ENCODE results near the gene HPSE2.
"Not testable (repeated sequence)": the region's sequence is repeated elsewhere in the genome, so short reads cannot be mapped to it uniquely, and the experiment has no call there.

The HPSE2 gene

DNA sequence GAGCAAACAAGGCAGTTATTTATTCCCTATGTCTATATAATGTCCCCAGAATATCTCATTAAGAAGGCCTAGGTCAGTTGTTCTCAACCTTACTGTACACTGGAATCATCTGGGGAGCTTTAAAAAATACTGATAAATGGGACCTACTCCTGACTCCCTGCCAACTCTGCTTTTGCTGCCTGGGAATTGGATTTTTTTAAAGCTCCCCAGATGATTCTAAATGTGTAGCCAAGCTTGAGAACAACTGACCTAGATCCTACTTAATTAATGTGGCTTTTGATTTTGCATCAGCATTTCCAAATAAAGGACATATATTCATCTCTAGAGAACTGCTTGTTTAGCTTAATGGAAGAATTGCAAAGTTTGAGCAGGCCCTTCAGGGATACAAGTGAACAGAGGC, 697.2 kb downstream of the HPSE2 start:
- no peak for DNase-seq

DNA sequence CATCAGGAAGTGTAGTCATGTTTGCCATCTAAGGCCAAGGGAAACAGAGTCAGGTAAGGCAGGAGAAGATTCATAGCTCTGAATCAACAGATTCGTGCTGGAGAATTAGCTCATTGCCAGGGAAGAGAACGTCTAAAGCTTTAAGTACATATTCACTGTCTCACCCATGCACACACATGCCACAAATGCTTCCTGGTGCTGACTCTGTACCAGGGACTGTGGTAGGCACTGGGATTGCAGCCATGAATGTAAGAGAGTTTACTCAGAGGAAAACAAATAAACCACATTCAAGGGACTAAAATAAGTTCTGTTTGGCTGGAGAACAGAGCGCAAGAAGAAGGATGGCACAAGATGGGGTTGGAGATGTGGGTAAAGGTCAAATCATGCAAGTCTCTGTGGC, 699.1 kb downstream of the HPSE2 start:
- no peak for DNase-seq

DNA sequence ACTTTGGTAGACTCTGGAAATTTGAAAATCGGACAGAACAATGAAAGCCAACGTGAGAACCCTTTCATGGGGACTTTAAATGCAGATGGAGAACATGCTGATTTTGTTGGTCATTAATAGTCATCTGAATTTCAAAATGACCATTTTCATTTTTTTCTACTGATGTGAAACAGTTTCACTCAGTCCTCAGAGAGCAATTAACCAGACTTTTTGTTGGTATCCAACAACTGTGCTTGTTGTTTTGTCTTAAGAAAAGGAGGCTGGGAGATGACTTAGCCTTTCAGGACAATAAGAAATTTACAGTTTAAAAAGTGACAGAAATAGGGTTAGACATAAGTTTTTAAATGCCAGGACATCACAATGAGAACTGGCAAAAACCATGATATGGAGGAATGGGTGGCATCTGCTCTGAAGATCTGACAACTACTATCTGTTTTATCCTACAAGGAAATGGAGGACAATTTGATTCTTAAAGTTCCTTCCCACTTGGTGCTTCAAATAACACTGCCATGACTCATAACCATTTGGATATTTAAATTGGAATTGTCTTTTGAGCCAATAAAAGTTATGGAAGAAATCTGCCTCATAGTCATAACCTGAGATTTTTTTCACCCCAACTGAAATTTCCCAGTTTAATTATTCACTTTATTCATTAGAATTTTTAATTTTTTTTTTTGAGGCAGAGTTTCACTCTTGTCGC, 701.8 kb downstream of the HPSE2 start:
- DNase-seq = no peak

DNA sequence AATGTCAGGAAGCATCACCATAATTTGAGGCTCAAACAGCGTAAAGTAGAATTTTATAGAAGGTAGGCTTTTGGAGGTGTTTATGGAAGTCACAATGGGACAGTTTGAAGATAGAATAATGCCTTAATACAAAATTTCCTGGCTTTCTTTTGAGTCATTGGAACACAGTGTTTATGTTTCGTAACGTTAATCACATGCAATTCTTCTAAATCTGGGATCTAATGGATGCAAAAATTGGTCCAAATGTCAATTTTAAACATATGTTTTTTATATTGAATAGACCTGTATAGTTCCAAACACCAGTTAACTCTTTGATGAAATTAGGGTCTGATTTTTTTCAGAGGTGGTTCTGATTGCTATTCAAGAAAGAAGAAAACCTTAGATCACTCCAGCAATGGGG, 702.4 kb downstream of the HPSE2 start:
- no peak for DNase-seq

DNA sequence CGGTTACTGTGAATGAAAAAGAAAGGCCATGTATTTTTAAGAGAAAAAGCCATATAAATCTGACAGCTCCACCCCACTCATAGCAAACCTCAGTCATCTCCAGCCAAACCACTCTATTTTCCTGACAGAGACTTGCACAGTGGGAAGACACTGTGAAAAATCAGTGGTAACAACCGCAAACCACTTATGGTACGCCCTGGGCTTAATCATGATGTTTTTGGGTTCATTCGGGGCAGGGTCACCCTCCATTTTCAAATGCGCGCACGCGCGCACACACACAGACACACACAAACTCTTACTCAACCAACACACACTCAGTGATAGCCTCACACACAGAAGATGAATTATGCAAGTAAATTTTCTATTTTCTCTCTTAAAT, 706.9 kb downstream of the HPSE2 start:
- no peak for DNase-seq

DNA sequence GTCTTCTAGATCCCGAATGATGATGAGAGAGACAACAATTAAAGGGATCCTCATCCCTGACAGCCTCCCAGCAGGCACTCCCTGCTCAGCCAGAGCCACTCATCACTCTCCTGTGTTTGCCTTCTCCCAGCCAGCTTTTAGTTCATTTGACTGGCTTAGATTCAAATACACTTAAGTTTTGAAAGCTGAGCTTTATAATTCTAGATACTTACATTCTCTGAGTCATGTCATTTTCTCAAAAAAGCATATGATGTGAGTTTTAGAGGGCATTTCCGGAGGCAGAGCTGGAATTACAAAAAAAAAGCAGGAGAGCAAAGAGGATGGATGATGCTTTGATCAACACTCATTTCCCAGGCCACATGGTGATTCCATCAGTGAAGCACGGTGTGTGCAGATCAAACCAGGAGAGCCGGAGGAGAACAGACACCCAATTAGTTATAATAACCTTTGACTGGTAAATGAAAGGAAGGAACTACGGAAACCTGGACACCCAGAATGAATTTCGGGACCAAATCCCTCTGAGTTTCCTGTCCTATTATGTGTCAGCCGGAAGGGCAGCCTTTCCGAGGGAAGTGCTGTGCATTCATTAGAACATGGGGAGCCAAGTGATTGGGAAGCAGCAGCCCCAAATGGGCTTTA, 707.4 kb downstream of the HPSE2 start:
- DNase-seq = no peak

DNA sequence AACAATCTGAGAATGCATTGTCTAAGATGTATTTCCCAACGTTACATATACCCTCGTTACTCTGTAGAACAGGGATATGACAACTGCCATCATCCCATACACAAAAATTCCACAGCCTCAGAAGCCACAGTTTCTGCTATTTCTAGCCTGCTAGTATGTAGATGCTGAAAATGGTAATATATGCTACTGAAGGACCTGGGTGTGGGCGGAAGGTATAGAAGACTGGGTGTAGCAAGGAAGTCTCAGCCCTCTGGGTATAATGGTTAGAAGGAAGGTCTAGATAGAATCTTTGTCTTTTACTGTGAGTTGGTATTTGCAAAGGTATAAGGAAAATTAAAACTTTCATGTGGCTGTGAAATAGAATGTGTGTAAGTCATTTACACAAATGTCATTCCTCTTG, 709.7 kb downstream of the HPSE2 start:
- DNase-seq = no peak

DNA sequence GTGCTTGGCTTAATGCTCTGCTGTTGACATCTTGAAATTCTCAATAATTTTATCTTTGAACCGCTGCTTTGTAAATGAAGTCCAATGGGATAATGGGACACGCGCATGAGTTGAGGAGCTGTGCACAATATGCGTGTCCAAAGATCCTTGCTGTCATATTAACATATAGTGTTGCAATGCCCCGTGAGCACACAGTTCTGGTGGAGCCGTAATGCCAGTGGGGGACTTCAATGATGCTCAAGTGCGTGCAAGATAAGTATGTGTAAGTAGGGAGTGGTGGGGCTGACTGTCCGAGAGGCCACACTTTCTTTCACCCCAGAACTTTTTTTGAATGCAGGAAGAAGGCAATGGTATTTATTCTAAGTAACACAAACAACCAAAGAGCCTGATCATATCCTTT, 711.5 kb downstream of the HPSE2 start:
- DNase-seq = no peak

DNA sequence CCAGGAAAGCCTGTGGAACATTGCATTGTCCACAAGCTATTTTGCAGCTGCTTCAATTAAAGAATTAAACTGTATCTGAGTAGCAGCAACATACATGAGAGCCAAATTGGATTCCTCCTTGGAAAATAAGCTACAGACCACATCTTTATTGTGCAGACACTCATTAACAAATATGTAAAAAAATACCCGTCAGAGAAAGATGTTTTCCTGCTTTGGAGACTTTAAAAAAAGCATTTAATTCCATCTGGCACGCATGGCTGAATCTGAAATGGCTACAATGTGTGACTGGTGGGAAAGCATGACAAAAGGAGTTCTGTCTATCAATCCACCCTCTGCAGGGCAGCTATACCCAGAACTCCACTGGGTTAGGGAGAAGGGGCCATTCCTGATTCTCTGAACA, 715.8 kb downstream of the HPSE2 start:
- DNase-seq = no peak

DNA sequence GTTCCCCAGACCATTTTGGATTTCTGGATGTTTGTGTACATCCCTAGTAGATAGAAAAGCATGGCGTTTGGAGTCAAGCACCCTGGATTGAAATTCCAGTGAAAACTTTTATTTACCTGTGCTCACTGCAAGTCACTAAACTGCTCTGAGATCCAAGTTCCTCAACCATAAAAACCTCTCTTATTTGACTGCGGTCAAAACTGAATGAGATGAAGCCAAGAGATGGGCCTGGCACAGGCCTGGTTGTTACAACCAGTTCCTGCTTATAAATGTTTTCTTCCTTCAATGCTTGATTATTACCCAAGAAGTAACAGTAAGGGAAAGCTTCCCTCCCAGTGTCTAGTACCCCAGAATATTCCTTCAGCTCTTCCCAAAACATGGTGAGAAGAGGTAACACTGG, 718.0 kb downstream of the HPSE2 start:
- DNase-seq = no peak

DNA sequence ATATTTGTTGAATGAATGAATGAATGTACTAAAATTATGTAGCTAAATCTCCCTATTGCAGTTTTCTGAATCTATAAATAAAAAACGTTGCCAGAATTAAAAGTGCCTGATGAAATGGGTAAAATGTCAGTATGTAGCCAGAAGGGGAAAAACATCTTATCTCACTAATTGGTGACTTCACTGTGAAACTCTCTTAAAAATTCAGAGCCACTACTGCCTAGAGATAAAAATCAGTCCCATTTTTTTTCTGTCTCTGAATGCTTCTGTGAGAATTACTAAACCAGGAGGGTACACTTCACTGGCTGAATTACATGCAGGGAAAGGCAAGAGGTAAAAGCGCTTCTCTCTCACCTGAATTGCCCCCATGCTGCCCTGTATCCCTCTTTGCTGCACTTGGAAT, 719.3 kb downstream of the HPSE2 start:
- DNase-seq = no peak

DNA sequence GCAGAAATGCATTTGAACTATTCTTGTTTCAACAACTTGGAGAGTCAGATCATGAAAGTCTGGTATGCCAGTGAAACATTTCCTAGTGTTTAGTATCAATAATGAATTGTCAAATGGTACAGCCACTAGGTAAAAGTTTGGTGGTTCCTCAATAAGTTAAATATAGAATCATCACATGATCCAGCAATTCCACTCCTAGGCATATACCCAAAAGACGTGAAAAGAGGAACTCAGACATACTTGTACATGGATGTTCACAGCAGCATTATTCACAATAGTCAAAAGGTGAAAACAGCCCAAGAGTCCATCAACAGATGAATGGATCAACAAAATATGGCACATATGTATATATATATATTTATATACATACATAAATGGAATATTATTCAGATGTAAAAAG, 721.9 kb downstream of the HPSE2 start:
- DNase-seq = no peak

DNA sequence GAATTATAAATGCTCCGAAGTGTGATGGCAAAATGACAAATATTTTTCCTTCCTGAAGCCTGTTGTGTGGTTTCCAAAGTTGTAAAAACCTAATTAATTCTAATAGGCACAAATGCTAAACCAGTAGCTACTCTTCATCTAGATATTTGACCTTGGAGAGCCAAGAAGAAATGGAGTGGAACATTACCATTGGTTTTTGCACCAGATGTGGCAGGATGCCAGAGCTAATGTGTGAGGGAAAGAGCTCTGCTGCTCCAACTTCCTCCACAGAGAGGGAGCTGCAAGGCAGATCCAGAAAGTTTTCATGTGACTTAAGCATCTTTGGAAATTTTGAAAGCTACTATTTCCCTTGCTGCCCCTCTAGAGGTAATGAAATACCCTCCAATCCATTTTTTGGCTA, 723.8 kb downstream of the HPSE2 start:
- no peak for DNase-seq

DNA sequence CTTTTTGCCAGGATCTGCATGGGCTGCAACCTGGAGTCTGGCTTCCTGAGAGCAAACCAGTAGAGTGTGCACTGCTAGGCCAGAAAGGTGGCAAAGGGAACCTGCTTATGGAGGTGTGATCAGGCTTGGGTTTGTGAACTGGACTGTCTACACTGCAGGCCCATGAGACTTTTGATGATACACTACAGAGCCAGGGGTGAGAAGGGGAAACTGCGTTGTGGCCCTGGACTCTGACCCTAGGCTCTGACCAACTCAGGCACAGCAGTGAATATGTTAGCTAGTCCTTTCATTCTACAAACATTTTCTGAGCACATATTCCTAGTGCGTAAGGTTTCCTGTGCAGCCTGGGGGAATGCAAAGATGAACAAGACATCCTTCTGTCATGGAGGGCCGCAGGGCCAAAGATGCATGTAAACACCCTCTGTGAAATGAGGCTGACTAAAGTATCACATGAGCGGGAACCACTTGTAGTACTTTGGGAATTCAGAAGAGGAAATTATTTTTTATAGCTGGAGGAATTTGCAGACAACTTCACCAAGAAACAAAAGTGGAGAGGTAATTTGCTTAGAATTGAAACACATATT, 725.1 kb downstream of the HPSE2 start:
- DNase-seq = no peak

DNA sequence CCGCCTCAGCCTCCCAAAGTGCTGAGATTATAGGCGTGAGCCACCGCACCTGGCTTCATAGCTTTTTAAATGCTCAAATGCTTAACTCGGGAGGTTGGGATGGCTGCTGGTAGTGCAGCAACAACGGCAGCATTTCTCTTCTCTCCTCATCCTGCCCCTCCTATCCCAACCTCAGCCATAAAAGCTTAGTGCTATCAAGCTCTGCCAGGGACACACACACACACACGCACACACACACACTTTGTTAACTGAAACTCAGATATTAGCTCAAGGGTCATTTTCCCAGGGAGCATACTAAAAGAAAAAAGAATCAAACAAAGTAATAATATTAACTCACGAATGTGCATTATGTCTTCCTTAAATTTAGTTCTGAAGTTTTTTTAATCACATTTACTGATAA, 725.9 kb downstream of the HPSE2 start:
- no peak for DNase-seq

DNA sequence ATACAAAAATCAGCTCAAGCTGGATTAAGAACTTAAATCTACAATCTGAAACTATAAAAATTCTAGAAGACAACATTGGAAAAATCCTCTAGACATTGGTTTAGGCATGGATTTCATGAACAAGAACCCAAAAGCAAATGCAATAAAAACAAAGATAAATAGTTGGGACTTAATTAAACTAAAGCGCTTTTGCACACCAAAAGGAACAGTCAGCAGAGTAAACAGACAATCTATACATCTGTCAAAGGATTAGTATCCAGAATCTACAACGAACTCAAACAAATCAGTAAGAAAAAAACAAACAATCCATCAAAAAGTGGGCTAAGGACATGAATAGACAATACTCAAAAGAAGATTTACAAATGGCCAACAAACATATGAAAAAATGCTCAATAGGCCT, 733.1 kb downstream of the HPSE2 start:
- not testable (repeated sequence) for DNase-seq

DNA sequence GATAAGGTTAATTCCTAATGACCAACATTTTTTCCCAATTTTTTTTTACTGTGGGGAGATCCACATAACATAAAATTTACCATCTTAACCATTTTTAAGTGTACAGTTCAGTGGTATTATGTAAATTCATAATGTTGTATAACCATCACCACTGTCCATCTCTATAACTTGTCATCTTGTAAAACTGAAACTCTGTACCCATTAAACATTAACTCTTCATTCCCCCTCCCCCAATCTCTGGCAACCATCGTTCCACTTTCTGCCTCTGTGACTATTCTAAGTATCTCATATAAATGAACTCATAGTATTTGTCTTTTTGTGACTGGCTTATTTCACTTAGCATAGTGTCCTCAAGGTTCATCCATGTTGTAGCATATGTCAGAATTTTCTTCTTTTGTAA, 742.9 kb downstream of the HPSE2 start:
- DNase-seq = no peak

DNA sequence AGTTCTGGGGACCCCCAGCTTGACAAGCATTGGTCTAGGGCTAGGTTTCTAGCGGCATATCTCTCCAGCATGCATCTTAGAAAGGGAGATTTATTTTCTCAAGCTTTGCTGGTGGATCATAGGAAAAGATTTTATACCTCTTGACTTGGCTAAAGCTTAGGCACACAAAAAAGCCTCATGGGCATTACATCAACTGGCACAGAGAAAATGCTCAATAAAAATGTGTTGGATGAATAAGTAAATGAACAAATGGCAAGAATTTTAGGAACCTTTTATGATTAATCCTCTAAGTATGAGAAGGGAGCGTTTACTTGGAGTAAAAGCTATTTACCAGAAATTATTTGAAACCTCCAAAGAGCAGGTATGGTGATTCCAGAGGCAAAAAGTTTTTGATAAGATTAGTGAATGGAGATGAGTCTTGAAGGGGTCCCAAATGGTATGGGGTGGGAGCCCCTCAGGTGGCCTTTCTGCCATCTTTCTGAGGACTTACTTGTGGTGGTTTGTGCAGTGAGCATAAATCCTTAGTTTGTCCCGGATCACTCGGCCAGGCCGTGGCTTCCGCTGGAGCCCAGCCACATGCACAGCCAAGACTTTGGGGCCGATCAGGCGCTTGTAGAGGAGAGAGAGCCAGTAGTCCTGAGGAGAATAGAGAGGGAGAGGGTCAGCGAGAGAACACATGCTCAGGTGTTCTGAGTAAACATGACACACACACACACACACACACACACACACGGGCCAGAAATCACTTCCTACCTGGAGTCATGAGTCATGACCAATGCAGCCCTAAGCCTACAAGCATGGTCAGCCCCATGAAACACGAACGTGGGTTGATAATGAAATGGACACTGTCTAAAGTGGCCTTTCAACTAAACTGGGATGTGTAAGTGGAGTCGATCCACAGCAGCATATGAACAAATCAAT, 745.8 kb downstream of the HPSE2 start:
- DNase-seq = no peak

DNA sequence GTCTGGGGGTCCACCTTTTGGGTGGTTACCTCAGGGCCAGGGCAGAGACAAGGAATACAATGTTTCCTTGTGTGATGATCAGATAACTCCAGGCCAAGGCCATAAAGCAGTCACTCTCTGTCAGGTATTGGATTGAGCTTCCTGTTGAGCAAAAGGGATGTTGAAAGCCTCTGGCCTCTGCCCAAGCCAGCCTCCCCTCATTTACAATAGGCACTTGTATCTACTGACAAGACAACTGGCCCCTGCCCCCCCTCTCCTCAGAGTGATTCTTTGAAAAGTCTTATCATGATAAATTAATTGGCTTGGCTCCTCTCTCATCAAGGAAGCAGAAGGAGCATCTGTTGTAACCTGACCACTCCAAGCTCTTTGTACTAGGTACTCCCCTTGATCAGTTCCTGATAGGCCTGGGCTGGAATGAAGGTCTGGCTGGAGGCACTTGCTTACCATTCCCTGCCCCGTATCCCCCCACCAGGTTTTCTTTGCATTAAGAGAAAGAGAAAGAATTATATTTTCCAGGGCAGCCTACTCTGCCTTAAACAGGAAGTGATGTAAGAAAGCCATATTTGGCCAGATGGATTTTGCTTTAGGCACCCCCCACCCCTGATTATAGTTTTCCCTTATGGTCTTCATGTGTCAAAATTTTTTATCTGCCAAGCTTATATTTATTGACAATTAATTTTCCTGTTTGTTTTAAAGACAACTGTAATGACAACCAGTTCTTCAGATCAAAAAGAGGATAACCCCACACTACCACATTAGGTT, 746.8 kb downstream of the HPSE2 start:
- DNase-seq = no peak

DNA sequence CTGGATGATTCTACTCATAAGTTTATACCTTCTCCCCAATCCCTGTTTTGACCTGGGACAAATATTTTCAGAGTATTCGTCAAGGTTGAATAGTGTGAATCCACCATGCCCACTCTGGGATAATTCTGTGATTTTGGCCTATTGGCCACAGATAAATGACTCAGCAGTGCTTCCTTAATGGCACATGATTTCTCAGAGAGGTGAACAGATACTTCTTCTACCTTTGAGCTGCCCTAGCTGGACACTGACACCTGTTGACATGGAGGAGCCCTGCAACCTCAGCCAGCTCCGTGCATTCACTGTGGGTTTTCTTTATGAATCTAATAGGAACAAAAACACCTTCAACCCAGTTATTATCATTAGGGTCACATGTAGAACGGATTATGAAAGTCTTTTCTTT, 748.0 kb downstream of the HPSE2 start:
- DNase-seq = no peak

DNA sequence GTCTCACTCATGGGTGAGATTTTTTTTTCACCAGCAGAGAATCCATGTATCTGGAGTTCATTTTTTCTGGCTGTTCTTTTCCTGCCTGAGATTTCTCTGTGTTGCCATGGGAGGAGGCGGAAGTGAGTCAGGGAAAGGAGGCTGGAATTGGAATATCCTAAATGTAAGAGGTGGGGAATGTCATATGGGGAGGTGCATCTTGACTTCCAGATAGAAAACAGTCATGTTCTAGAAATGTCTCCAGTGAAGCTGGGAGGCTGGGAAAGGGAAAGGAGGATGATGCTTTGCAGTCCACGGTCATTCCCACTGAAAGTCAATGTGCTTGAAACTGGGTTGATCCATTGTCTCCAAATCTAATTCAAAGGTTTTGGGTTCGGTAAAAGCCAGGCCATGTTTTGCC, 749.2 kb downstream of the HPSE2 start:
- DNase-seq = no peak

DNA sequence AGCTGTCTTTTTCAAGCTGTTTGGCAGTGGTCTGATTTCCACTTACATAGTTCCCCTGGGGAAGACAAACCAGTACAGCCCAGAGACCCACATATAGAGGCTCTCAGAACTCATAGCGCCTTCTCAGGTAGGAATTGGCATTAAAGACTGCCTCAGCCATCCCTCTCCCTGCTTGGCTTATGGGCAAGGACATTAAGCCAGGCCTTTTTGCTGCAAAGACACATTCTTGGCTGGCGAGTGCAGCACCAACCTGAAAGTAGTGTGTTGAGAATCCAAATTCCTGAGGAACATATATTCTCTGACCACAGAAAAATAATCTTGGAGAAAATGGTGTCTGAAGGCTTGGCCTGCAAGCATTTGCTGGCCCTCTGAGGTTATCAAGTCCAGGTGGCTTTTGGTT, 749.7 kb downstream of the HPSE2 start:
- DNase-seq = no peak

DNA sequence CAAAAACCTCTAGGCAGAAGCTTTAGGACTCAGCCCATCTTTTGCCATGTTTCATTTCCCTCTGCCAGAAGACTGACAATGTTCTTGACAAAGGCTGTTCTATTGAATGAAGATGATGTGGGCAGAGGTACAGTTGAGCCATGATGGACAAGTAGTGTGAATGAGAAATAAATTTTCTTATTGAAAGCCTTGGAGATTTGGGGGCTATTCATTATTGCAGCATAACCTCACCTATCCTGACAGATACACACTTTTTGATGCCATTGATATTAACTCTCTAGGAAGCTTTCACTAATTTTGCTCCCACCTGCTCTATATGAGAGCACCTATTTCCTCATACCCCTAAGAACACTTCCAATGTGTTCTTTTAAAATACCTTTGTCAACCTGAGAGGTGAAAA, 752.0 kb downstream of the HPSE2 start:
- no peak for DNase-seq

All from activated effector memory CD4-positive, alpha-beta T cell treated with anti-CD3 and anti-CD28 coated beads, Interleukin-2, amount 50 U/mL, for 16 hours (primary cell).